Nephron progenitor cell (in vitro differentiated cells): Measurements from ENCODE around the gene ARHGEF2.

Source experiments
- DNase-seq: peaks from one replicate; pipeline ENCODE4 v3.0.0; 2021
- H3K27ac Mint-ChIP-seq: 2 replicates; pipeline ENCODE4 v1.8.0; 2021; ENCODE audit warnings: mild to moderate bottlenecking, moderate library complexity, mixed read lengths
- H3K27me3 Mint-ChIP-seq: 2 replicates; pipeline ENCODE4 v1.8.0; 2021; ENCODE audit warnings: mild to moderate bottlenecking, low read depth, mixed read lengths; ENCODE audit not compliant: poor library complexity
- H3K36me3 Mint-ChIP-seq: 2 replicates; pipeline ENCODE4 v1.8.0; 2021; ENCODE audit warnings: low read depth, mixed read lengths
- H3K4me1 Mint-ChIP-seq: 2 replicates; pipeline ENCODE4 v1.8.0; 2021; ENCODE audit warnings: mixed read lengths
- H3K4me3 Mint-ChIP-seq: 2 replicates; pipeline ENCODE4 v1.8.0; 2021; ENCODE audit warnings: mild to moderate bottlenecking, moderate library complexity, mixed read lengths
- H3K9me3 Mint-ChIP-seq: 2 replicates; pipeline ENCODE4 v1.8.0; 2021; ENCODE audit warnings: mild to moderate bottlenecking, moderate library complexity, mixed read lengths
- TF ChIP-seq, protein P1 (sequence below): fragments of 200-600 bp; sonication (generic); IDR thresholded peaks from 2 replicates; pipeline ENCODE4 v1.5.0; 2021; ENCODE audit warnings: antibody characterized with exemption

The ARHGEF2 gene

DNA sequence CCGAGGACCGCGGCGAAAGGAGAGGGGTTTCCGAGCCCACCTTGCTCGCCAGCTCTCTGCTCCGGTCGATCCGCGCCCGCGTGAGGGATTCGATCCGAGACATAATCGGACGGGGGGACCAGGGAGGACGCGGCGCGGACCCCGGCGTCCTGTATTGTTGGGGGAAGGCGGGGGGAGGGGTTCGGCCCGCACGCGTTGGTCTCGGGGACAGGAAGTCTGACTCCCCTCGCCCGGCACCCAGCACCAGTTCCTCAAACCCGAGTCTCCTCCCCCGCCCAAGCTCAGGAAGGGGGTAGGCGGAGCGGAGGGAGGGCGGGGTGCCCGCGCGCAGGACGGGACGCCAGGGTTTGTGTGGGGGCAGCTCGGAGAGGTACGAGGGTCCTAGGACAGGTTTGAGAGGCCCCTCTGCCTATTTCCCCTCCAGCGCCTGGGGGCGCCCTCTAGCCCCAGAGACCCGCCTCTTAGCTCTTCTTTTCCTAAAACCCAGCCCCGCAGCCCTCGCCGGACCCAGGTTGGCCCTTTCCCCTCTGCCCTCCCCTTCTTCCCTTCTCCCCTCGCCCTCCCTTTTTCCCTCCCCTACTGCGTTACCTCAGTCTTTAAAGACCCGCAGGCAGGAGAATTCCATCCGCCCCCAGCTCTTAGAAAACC, at the start of gene ARHGEF2:
TSS of gene ARHGEF2 (minus strand) at position 223 of the 648 bp plus-strand sequence. CDS start at position 103, 120 bp downstream.
- H3K4me1 Mint-ChIP-seq: peaks cover 88% of the 10 kb centered on the region
- peak; percentile 79 for DNase-seq

GRCh38 chr1:156026588-156026987, 48.2 kb upstream of the ARHGEF2 start:
- H3K36me3 Mint-ChIP-seq: no peaks in the 10 kb centered on the region
- H3K27me3 Mint-ChIP-seq: peaks cover 15% of the 10 kb centered on the region
- no peak overlapping the region for H3K4me3 Mint-ChIP-seq
- TF ChIP-seq, protein P1, sequence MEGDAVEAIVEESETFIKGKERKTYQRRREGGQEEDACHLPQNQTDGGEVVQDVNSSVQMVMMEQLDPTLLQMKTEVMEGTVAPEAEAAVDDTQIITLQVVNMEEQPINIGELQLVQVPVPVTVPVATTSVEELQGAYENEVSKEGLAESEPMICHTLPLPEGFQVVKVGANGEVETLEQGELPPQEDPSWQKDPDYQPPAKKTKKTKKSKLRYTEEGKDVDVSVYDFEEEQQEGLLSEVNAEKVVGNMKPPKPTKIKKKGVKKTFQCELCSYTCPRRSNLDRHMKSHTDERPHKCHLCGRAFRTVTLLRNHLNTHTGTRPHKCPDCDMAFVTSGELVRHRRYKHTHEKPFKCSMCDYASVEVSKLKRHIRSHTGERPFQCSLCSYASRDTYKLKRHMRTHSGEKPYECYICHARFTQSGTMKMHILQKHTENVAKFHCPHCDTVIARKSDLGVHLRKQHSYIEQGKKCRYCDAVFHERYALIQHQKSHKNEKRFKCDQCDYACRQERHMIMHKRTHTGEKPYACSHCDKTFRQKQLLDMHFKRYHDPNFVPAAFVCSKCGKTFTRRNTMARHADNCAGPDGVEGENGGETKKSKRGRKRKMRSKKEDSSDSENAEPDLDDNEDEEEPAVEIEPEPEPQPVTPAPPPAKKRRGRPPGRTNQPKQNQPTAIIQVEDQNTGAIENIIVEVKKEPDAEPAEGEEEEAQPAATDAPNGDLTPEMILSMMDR: no peak
- H3K4me1 Mint-ChIP-seq: peaks cover 6% of the 10 kb centered on the region
- H3K9me3 Mint-ChIP-seq: no peaks in the 10 kb centered on the region
- DNase-seq: no peak
- H3K27ac Mint-ChIP-seq: no peak overlapping the region

More for the DNA sequence above, at the start of gene ARHGEF2:
- Mint-ChIP-seq H3K27me3 (no peaks in the 10 kb centered on the region), H3K4me3 (peak within 1 kb of the TSS; percentile 97), H3K27ac (peak within 1 kb of the TSS; percentile 98), H3K9me3 (no peaks in the 10 kb centered on the region), H3K36me3 (no peaks in the 10 kb centered on the region)
- TF ChIP-seq, protein P1: peak; percentile 28

DNA sequence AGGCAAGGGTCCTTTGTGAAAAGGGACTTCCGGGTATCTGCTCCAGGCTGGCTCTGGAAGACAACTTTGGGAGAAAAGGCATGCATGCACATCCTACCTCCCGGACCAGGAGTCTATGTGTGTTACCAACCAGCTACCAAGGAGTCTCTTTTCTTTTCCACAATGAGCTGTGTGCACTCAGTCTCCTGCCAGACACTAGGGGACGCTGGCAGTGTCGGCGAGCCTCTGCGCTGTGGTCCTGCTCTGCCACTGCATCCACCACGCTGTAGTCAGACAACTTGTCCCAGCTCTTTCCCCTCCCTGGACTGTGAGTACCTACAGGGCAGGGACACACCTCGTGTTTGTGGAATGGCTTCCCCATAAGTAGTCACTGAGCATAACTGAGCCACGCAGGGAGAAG, 47.5 kb upstream of the ARHGEF2 start:
- Mint-ChIP-seq H3K36me3 (no peaks in the 10 kb centered on the region), H3K4me1 (peaks cover 6% of the 10 kb centered on the region), H3K27ac (peak overlapping the region; percentile 43), H3K9me3 (no peaks in the 10 kb centered on the region), H3K27me3 (peaks cover 15% of the 10 kb centered on the region), H3K4me3 (no peak overlapping the region)
- DNase-seq: peak; percentile 63
- TF ChIP-seq, protein P1: peak; percentile 55

DNA sequence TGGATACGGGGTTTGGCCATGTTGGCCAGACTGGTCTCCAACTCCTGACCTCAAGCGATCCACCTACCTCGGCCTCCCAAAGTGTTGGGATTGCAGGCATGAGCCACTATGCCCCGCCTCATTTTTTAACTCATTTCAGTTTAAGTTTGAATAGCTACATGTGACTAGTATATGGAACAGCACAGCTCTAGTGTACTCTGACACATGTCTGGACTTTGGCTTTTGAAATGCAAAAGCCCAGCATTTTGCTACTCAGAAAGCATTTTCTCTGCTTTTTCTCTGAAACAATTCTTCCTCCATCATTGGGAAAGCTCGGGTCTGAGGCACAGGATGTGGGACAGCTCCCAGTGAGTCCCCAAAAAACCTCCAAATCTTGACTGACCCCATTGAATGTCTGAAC, 46.5 kb upstream of the ARHGEF2 start:
- Mint-ChIP-seq H3K36me3 (peaks cover 6% of the 10 kb centered on the region), H3K4me1 (peaks cover 17% of the 10 kb centered on the region), H3K27ac (no peak overlapping the region), H3K27me3 (peaks cover 15% of the 10 kb centered on the region), H3K4me3 (no peak overlapping the region), H3K9me3 (no peaks in the 10 kb centered on the region)
- no peak for DNase-seq
- TF ChIP-seq, protein P1: no peak

GRCh38 chr1:156021954-156022353, 43.6 kb upstream of the ARHGEF2 start:
- H3K27ac Mint-ChIP-seq: no peak overlapping the region

More at GRCh38 chr1:156021954-156022353, 43.6 kb upstream of the ARHGEF2 start:
- no peaks in the 10 kb centered on the region for H3K9me3 Mint-ChIP-seq
- TF ChIP-seq, protein P1: no peak
- no peak for DNase-seq
- peaks cover 32% of the 10 kb centered on the region for H3K4me1 Mint-ChIP-seq
- H3K27me3 Mint-ChIP-seq: peaks cover 15% of the 10 kb centered on the region
- H3K4me3 Mint-ChIP-seq: no peak overlapping the region
- H3K36me3 Mint-ChIP-seq: peaks cover 34% of the 10 kb centered on the region
